GM18502 (cell line): ENCODE measurements around the gene CEMIP.

Experiments used
- ATAC-seq: cut with Tn5 transposase; IDR thresholded peaks from one replicate; pipeline ENCODE4 v1.9.1; 2021; ENCODE audit warnings: mild to moderate bottlenecking; ENCODE audit not compliant: unreplicated experiment, poor library complexity

CEMIP gene

DNA sequence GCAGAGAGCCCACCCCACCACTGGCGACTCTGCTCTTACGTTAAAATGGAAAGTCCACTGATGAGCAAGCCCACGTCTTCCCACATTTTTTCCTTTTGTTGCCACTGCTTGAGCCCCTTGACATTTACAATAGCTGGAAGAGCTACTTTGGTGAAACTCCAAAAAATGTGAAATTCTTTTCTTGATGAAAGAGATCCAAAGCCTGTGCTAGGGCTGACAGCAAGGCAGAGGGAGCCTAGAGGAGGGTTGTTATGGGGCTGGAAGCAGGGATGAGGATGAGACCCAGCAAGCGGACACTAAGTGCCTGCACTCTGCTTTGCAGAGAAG, 97.1 kb downstream of the CEMIP start:
- ATAC-seq = no peak

DNA sequence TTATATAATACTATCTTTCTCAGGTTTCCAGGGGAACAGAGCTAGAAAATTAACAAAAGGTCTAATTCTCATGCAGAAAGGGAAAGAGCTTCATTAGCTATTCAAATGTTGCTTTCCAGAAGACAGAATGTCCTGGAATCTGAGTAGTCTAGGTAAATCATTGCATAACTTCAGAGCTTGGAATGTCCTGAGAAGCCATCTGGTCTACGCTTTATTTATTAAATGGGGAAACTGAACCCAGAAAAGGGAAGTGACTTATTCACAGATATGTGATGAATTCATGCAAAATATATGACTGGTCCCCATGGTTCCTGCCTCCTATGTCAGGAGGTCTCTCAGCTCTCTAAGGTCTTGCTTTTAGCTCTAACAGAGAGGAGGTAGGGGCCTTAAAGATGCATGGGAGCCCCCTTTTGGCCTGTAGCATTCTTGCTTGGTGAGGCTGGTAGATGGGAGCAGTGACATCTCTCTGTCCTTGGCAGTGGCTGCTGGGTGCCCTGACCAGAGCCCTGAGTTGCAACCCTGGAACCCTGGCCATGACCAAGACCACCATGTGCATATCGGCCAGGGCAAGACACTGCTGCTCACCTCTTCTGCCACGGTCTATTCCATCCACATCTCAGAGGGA, 99.2 kb downstream of the CEMIP start:
- ATAC-seq = no peak

DNA sequence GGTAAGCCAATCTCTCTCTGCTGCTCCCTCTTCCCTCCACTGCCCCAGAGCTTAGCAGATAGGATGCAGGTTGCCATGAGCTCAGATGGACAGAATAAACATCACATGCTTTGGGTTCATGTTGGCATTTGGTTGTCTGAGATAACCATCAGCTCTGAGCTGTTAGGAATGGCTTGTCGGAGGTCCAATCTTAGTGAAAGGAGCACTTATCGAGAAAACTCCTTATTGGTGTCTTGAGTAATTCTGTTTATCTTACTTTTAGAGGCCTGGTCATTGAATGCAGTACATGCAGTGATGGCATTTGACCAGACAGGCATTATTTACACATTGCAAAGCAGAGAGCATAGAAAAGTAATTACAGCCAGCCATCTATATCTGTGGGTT, 99.7 kb downstream of the CEMIP start:
- ATAC-seq = no peak

DNA sequence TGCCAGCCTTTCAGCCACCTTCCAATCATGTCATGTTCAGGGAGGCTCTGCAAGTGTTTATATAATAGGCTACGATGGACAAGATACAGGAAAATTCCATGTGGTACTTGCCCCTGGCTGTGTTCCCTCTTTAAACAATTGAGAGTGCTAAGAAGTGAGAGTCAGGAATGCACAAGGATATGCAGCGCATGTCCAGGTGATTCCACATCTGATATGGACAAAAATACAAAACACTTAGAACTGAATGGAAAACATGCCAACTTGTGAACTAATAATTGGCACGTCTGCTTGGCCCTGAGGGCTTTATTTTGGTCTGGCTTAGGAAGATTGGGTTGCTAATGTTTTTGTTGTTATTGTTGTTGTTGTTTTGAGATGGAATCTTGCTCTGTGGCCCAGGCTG, 100.9 kb downstream of the CEMIP start:
- ATAC-seq = no peak

DNA sequence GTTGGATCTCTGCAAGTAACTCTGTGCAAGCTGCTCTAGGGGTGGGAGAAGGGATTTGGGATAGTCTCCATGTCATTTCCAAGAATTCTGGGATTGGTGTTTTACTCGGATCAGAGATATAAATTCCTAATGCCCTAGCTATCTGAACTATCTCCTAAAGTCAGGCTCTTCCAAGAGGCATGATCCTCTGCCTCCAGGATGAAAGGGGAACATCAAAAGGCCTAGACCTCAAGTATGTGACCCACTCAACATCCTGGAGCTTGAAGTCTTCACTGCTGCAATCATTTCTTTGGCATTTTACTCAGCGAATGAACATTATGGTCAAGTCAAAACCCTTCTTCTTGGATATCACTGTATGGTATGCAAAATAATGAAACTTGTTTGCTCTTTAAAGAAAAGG, 104.5 kb downstream of the CEMIP start:
- no peak for ATAC-seq

DNA sequence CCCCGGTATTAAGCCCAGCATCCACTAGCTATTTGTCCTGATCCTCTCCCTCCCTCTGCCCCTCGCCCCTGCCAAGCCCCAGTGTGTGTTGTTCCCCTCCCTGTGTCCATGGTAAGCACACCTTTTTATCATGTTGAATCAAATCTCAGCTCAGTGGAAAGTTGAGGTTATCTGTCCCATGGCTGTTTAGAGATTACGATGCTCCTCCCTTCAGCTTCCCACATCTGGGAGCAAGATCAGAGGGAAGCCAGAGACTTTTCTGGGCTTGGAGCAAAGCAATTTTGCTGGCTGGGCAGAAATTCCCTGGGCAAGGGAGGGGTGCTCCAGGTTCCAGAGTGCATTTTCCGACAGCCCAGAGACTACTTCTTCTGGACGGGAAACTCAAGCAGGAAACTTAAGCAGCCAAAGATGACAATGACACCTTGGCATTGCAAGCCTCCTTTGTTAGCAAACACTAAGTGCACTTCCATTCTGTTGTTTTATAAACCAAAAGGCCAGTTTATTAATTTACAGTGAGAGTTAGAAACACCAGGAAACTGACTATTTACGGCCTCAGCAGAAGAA, 105.9 kb downstream of the CEMIP start:
- ATAC-seq = no peak

DNA sequence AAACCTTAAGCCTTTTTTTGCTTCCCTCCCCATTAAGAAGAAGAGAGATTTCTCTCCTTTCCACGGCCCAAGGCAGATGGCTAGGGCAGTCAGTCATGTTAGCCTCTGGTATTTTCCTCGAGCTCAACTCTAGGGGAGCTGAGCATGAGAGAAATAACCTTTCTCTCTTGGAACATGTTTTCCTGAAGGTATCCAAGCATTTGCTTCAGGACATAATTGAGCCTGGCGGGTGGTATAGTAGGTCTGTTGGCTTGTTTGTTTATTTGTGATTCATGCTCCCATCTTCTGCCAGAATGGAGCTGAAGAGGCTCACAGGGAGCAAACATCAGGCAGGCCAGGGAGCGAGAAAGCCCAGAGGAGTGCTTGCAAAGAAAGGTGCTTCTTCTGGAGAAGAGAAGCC, 108.0 kb downstream of the CEMIP start:
- ATAC-seq = no peak

DNA sequence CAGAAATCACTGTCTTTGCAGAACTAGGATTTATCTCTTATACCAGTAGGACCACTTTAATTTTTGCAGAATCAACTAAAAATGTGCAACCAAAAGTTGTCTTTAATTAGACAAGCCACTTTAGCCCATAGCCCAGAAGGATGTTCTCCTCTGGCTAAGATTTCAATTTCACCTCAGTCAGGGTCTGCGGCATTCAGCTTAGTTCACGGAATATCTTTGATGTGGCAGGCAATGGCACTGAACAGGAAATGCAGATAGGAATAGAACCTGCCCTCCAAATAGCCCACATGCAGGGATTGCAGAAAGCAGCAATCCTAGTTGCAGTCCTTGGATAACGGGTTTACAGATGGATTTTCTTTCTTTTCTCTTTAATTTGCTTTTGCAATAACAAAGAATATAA, 109.7 kb downstream of the CEMIP start:
- ATAC-seq = no peak

DNA sequence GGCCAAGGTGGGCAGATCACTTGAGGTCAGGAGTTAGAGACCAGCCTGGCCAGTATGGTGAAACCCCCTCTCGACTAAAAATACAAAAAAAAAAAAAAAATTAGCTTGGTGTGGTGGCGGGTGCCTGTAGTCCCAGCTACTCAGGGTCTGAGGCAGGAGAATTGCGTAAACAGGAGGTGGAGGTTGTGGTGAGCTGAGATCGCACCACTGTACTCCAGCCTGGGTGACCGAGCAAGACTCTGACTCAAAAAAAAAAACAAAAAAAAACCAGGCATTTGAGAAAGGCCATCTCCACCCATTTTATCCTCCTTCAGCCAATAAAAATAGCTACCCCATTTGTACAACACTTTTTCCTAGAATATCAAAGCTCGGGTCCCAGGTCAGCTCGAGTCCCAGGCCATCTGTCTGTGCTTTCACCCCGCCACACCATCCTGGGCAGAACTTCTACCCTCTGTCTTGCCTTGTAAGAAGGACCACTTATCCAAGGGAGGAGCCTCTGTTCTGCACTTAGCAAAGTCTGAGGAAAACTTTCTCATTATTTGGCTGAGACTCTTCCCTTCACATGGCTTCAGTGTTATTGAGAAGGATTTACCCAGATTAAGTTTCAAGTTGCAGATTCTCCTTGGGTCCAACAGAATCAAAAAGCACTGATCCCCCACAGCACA, 111.3 kb downstream of the CEMIP start:
- ATAC-seq = no peak

DNA sequence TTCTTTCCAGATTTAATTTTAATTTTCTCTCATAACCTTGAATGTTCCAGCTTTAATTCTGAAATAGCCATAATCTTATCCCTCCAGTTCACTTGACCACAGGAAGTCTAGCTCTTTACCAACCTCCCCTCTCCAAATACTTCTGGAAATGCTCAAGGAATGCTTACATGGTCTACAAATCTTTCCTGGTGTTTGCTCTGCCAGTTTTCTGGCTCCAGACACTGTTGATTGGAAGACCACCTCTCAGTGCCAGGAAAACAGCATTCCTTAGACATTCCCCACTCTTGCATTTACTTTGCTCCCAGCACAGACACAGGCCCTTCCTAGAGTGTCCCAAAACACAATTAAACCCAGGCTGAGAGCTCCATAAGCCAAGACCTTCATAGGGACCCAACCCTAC, 111.8 kb downstream of the CEMIP start:
- ATAC-seq = no peak

DNA sequence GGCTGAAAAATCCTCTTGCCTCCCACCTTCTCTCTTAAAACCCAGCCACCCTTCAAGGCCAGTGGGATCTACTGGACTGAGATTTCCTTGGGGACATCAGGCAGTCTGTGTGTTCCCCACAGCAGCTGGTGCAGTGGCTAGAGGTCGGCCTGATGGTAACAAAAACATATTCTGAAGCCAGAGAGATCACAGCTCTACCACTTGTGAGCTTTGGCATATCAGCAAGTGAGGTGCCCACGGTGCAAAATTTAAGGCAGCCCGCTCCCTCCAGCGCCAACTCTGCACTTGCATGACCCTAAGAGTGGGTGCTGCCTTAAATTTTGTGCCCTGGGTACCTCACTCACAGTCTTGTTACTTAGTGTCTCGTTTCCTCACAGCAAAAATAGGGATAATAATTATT, 113.2 kb downstream of the CEMIP start:
- ATAC-seq = no peak

DNA sequence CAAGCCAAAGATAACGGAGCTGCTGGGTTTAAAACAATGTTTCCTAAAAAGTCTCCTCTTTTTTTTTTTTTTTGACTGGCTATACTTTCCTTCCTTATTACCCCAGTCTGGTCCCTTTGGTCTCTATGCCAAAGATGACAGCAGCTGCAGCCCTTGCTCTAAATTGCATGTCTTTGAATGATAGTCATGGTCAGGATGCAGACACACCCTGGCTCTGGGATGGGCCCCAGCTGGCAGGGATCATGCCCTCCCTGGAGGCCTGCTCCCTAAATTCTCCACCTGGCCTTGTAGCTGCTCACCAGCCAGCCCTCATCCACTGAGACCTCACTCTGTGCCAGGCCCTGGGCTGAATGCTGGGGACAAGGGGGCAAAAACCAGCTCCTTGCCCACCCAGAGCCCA, 114.6 kb downstream of the CEMIP start:
- ATAC-seq = no peak

DNA sequence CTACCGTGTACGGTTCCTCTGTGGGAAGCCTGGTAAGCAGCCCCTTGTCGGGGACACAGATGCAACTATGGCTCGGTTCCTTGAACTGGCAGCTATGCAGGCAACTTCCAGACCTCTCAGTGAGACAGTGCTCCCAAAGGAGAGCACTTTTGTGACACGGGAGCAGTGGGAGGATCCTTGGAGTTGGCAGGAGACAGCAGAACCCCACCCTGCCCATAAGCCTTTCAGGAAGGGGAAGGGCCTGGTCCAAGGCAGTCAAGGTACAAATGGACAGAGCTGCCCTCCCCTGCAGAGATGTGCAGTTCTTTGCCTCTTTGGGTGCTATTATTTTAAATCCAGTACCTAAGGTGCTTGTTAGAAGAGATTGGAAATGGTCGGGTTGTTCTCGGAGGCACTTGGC, 115.9 kb downstream of the CEMIP start:
- no peak for ATAC-seq

DNA sequence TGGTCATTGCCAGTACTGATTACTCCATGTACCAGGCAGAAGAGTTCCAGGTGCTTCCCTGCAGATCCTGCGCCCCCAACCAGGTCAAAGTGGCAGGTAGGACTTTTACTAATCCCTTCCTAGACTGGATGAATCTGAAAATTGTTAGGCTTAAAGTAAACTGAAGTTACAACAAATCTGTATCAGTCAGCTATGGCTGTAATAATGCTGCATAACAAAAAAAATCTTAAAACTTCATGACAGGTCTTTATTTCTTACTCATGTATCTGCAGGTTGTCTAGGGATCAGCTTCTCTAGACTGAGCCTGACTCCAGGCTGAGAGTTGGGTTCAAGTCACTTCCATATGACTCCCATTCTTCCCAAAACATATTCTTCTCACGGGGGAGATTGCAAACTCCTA, 116.8 kb downstream of the CEMIP start:
- no peak for ATAC-seq

DNA sequence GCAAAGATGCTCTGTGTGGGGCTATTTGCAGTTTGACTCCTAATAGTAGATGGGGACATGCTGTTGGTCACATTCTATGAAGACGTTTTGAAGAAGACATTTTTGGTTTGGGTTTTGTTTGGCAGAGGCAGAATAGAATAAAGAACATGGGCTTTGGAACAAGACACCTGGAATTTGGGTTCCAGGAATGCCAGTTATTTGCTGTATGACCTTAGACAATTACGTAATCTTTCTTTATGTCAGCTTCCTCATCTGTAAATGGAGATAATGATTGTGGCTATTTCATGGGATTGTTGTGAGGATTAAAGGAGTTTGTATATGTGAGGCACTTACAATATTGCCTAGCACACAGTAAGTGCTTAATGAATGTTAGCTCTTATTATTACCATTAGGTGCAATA, 118.9 kb downstream of the CEMIP start:
- ATAC-seq = no peak

DNA sequence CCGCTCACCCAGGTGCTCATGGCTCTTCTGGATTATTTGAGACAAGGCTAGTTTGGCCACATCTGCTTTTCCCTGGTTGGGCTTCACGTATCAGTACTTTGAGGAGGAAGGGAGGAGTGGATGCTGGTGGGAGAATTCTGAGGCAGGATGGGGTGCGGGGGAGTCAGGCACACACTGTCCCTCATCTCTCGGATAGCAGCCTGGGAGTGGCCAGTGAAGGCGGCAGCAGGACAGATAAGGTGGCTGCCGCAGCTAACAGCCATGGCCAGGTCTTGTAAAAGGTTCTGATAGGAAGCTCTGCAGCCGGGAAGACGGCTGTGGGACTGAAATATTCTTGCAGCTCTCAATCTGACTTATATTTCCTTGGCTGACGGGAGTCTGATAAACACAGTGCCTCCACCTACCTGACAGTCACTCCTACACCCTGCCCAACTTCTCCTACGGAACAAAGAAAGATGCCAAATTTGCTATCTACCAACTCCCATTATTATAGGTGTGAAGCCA, 123.2 kb downstream of the CEMIP start:
- no peak for ATAC-seq

DNA sequence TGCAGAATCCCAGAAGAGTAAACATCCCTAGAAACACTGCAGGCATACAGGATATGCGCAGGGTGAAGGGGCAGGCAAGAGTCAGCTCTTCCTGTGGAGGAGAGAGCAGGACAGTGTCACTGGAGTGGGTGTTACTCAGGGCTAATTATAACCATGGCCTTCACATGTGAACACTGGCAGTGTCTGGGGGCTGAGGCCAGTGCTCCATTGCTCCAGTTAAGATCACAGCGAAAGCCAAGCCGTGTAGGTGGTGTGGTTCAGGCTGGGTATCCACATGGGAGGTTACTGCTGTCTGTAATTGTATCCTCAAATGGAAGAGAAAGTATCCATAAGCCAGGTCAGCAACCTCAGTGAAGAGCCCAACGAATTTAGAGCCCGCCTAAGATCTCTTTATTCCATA, 125.8 kb downstream of the CEMIP start:
- no peak for ATAC-seq

DNA sequence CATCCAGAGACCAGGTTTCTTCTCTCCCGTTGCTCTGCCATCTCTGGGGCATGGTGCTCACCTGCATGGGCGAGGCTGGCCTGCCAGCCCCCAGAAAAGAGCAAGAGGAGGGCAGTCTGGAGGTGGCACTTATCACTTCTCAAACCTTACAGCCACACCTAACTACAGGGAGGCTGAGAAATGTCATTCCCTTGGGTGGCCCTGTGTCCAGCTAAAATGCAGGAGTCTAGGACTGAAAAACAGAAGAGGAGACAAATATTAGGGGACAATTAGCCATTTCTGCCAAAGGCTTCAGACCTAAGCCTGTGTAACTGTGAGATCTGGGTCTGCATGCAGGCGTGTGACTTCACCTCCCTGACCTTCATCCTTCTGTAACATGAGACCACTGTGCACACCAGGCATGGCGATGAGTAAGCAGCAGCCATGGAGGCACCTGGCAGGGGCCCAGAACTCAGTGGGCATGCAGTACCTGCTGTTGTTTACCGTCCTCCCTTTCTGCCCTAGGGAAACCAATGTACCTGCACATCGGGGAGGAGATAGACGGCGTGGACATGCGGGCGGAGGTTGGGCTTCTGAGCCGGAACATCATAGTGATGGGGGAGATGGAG, 127.1 kb downstream of the CEMIP start:
- no peak for ATAC-seq

DNA sequence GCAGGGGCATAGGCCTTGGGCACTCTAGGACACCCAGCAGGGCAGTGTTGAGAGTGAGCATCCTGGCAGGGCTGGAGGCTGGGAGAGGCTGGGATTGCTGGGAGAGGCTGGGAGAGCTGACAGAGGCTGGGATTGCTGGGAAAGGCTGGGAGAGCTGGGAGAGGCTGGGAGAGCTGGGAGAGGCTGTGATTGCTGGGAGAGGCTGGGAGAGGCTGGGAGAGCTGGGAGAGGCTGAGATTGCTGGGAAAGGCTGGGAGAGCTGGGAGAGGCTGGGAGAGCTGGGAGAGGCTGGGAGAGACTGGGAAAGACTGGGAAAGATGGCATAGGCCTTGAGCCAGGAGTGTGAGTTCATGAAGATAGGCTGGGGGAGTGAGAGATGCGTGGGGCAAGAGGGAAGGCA, 132.7 kb downstream of the CEMIP start:
- ATAC-seq = no peak

DNA sequence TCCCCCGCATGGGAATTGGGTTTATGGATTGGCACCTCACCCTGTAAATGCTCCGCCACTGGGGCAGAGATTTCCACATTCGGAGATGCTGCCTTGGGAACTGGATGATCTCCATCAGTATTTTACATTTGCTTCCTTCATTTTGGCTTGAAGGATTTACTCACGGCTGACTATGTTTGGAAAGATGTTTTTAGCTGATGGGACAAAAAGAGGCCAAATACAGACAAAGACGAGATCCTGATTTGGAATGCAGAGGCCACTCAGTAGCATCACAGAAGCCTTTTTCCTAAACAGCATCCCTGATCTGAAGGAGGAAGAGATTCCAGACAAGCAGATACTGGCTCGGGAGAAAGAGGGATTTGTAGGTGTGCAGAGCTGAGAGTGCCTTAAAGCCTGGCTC, 133.5 kb downstream of the CEMIP start:
- no peak for ATAC-seq

DNA sequence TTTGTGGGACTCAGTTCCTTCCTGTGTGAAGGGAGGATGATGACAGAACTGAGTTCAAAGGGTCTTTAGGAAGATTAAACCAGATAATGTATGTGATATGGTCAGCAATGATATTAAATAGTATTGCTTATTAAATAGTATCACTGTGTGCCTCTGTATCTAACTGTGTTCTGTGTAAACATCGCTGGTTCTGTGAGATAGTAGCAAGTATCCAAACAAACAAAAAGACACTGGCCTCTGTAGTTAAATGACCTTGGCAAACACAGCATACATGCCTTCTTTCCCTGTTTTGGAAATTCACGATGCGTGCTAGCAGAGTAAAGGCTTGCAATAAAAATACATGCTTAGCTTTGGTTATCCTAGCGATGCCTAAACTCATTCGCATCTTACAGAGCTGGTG, 134.4 kb downstream of the CEMIP start:
- ATAC-seq = no peak

DNA sequence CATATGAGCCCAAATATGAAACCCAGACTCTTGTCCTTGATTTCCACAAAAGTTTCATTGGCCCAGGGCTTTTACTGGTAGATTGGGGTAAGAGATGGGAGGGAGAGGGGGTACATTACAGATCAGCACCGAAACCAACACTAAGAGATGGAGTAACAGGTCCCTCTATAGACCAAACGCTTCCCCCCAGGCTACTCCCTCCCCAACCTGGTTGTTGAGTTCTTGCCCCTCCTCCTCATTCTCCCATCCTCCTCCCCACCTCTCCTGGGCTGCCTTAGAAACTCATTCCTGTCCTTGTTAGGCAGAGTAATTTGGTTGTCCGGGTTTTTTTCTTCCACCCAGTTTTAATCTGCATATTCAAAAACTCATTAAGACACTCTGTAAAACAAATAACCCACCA, 136.3 kb downstream of the CEMIP start:
- ATAC-seq = no peak
